HG02973 (cell line): ENCODE results near the gene PEX11A.

ENCODE experiments used
- ATAC-seq: cut with Tn5 transposase; IDR thresholded peaks from one replicate; pipeline ENCODE4 v1.9.1; 2021; ENCODE audit warnings: moderate library complexity; ENCODE audit not compliant: unreplicated experiment

Gene PEX11A

DNA sequence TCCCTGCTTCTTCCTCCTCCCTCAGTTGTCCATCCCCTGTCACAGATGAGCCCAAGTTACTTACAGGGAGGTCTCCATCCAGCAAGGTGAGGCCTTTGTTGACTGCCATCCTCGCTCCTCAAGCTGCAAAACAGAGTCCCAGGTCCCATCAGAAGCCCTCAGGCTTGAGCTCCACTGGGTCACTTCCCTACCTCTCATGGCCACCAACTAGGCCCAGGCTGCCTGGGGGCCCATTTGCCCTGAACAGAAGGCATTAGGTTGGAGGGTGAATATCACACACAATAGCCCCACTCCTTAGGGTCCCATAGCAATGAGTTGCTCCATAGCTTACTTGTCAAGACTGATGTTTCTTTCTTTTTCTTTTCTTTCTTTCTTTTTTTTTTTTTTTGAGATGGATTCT is 13.2 kb downstream of the PEX11A start:
- no peak for ATAC-seq

DNA sequence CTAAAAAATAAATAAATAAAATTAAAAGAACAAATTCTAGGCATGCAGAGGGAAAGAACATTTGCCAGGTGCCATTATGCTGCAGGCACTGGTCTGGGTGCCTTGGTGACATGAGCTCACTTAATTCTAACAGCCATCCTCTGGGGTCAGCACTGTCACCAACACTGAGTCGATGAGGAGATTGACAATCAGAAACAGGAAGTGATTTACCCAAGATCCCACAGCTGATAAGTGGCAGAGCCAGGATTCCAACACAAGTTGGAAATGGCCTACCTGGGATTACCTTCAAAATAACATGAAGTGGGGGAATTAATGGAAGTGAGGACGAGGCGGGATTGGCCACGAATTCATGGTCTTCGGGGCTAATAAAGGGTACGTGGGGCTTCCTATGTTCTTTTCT is 14.9 kb downstream of the PEX11A start:
- no peak for ATAC-seq

DNA sequence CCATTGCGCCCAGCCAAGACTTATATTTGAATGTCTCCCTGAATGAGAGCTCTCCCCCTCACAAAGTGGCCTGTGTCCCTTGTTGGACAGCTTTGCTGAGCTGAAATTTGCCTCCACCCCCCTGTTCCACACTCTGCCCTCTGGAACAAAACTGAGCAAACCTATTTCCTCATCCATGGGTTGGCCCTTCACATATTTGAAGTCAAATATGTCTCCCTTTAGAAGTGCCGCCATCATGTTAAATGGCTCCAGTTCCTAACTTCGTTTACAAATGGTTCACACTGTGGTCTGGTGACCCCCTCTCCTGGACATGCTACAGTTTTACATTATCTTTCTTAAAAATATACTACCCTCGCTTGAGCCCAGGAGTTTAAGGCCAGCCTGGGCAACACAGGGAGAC is 16.0 kb downstream of the PEX11A start:
- ATAC-seq: no peak

DNA sequence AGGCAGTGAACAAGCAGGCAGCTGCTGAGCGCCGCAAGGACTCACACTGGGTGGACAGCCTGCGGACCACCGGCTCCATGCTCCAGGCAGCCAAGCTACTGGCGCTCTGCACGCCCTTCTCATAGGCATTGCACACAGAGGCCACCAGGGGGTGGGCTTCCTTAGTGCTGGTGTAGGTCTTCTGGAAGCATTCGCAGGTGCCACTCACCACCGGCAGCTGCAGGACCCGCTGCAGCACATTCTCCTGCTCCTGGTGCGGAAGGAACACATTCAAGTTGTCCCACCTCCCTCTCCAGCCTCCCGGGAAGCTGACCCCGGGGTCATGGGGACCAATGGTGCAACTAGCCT is 17.4 kb downstream of the PEX11A start:
- ATAC-seq: no peak

DNA sequence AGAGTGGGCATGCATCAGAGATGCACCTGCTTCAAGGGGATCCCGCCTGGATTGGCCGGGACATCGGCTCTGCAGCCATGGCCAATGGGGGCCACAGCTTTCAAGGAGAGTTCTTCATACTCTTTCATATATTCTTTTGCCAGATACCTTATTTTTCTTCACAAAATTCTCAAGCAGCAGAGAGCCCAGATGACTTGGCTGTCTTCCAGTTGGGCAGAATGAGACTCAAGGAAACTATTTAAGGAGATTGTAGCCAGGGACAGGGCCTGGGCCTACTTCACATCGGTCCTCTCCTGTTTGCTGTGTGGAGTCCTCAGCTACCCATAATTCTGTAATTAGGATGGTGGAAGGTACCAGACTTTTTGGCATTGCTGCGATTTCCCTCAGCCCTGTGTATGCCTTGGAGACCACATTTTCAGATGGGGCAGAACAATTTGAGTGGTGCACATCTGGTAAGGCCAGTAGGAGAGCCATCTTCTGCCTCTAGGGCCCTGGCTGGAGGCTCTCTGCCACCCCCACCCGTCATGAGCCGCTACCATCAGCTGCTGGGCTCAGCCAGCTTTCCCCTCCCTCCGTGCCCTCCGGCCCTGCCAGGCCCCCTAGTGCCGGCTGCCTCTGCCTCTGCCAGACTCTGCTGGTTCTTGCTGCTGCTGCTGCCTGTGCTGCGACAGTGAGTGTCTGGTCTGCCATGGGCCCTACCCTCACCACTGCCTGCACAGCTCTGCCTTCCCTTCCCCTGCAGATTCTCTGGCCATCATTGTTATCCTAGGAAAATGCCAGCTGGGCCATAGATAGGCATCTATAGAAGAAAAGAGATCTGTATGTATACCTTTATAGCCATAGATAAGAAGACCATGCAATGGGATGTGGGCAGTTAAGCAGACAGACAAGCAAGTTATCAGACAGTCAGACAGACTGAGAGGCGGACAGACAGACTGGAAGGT is 18.1 kb downstream of the PEX11A start:
- ATAC-seq: no peak

DNA sequence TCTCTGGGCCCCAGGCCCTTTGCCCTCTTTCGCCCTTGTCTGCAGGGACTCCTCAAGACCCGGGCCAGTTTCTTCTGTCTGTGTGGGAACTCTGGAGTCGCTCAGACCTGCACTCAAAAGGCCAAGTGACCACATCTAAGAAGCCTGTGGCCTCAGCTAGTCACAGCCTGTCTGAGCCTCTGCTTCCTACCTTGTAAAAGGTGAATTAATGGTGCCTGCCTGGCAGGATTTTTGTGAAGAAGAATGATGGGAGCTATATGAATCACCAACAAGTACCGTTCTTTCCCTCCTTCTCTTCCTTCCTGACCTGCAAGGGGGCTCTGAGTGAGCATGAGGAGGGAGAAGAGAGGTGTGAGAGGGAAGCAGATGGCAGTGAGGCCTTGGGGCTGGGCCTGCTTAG is 18.9 kb downstream of the PEX11A start:
- no peak for ATAC-seq

DNA sequence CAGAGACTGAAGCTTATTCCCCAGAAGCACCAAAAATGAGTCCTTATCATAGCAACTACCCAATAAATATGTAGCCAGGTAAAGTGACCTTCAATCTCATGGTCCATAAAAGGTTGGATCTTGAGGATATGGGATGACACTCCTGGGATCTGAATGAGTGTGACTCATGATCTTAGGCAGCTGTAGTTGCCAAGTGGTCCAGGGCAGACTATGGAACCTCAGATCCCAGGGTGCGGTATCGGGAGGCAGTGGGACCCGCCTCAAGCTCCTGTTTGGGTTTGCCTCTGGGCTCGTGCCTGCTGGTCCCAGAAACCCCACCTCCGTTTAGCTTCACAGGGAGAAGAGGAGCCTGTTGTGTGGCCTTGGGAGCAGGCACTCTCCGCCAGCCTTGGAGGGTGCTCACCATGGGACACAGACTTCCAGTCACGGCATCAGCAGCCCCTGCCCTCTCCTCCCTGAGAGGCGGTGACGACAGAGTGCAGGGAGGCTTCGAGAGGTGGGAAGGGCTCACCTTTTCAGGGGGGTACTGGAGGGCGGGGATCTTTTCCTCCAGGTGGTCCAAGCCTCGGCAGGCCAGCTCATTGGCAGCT is 19.5 kb downstream of the PEX11A start:
- no peak for ATAC-seq

DNA sequence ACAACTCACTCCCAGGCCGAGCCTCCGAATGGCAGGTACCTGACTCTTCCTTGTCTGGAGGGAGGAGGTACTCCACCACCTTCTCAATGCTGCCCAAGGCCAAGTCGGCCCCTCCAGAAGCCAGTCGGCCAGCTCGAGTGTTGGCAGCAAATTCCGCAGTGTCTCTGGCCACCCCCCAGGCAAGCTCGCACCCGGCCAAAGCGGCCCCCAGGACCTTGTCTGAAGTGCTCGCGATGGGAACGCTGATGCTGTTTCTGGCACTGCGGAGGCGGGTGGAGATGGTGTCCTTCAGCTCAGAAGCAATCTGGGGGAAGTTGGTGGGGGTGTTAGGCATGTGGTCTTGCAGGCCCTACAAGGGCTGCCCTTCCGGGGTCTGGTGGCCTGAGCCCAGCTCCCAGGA is 20.6 kb downstream of the PEX11A start:
- ATAC-seq: no peak

DNA sequence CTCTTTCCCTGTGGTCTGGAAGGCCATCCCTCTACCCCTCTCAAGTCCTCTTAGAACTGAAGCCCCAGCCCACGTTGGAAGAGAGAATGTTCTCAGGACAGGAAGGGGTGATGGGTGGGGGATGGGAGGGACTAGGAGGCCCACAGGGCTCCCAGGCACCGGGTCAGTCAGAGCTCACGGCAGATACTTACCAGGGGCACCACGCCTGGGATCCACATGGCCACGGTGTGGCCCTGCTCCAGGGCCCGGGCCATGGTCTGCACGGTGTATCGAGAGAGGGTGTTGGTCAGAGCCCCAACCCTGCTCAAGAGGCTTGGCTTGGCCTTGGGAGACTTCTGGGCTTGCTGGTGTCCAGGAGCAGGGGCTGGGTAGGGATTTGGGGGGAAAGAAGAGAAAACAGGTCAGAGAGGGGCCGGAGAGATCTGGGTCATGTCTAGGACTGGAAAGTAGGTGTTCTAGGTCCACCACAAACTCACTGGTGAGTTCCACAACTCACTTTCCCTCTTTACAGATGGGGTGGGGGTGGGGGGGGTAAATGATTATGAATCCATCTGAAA is 21.2 kb downstream of the PEX11A start:
- ATAC-seq: no peak

DNA sequence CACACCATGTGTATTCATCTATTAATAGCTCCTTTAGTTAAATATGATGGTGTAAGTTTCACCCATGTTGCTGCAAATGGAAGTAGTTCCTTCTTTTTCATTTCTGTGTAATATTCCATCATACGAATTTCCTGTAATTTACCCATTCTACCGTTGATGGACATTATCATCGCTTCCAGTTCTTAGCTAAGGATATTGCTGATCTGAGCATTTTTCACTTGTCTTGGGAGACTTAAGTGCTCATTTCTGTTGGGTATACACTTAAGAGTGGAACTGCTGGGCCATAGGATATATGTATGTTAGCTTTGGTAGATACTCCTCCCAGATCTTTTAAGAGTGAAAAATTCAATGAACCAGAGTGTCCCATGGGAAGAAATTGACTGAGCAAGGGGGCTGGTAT is 22.4 kb downstream of the PEX11A start:
- no peak for ATAC-seq

DNA sequence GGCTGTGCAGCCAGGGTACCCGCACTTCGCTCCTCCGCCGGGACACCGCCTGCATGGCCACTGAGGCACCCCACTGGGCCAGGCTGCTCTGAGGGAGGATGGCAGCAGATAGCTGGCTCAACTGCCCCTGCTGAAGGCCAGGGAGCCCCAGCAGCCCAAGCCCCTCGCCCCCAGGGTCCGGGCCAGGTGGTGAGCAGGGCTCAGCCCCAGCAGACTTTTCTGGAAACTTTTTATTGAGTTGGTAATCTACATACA is 22.9 kb downstream of the PEX11A start:
- ATAC-seq: no peak

DNA sequence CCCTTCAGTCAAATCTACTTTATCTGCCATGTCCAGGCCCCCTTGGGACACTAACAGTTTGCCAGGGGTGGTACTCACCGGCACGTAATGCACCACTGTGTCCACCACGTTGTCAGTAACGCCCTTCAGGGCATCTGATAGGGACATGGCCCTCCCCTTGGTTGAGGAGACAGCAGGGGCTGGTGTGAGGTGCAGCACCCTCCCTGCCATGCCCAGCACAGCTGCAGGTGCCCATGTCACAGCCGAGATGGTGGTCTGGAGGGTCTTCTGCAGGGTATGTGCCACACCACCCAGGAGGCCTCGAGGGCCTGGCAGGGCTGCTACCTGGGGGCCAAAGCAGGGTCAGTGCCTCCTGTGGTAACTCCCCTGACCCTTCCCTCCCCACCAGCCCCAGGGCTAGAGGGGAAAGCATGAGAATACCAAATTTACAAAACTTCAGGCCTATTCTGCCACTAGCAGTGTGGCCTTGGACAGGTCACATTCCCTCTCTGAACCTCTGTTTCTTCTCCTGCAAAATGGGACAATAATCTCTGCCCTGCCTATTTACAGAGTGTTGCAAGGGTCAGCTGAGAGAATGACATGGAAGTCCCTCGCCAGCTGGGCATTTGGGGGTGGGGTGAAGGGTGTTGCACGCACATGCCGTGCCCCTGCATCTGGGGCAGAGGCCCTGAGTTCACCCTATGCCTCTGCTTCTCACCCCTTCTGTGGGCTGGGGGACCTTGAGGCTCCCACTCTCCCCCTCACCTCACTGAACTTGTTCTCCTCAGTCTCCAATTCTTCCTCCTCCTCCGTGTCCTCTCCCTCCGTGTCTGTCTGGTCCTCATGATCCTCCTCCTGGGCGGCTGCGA is 23.5 kb downstream of the PEX11A start:
- no peak for ATAC-seq

DNA sequence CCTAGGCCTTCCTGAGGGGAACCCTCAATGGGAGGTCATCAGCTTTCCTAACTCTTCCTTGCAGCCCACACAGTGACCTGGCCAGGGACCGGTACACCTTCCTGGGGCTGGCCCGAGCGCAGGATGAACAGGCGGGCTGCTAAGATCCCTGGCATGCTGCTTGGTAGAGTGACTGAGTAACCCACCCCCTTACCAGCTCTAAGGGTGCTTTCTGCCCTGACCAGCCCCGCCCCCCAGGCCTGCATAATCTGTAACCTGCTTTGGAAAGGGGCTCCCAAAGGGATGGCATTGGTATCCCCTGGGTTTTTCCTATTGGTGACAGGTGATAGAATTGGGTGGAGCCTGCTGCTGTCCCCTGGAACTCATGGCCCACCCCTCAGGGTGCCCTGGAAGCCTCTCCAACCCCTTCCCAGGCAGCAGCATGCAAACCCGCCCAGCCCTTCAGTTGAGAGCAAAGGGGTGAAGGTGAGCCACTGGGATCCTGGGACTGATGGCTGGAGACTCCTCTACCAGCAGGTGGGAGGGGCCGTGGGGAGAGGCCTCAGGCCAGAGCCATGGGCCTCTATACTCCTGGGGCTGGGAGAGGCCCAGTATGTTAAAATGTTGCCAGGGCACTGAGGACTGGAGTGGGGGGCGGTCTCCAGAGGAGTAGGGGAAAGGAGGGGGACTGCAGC is 24.2 kb downstream of the PEX11A start:
- no peak for ATAC-seq

DNA sequence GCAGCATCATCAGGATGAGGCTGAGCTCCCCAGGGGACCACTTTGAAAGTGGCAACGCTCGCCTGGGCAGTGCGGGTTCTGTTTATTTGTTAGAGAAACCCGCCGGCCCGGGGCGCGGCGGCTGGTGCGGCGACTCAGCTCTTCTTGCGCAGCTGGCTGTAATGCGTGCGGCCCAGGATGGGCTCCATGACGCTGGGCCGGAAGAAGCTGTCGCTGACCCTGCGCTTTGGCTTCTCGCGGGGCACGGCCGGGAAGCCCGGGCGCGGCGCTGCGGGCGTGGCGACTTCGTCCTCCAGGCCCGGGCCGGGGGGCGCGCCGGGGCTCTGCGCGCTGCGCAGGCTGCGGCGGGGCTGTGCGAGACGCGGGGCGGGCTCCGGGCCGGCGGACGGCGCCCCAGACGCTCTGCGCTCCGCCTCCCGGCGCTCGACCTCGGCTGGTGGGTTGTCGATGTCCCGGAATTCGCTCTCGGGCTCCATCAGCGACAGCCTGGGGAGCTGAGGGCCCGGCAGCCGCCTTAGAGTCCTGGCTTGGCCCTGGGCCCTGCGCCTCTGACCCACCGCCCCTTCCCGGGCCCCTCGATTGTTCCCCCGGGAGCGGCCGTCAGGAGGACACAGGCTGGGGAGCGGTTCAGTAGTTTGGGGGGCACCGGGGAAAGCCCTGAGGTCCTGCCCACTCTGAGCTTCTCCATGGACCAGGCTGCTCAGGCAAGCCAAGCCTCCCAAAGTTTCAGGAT is 24.9 kb downstream of the PEX11A start:
- ATAC-seq: no peak

DNA sequence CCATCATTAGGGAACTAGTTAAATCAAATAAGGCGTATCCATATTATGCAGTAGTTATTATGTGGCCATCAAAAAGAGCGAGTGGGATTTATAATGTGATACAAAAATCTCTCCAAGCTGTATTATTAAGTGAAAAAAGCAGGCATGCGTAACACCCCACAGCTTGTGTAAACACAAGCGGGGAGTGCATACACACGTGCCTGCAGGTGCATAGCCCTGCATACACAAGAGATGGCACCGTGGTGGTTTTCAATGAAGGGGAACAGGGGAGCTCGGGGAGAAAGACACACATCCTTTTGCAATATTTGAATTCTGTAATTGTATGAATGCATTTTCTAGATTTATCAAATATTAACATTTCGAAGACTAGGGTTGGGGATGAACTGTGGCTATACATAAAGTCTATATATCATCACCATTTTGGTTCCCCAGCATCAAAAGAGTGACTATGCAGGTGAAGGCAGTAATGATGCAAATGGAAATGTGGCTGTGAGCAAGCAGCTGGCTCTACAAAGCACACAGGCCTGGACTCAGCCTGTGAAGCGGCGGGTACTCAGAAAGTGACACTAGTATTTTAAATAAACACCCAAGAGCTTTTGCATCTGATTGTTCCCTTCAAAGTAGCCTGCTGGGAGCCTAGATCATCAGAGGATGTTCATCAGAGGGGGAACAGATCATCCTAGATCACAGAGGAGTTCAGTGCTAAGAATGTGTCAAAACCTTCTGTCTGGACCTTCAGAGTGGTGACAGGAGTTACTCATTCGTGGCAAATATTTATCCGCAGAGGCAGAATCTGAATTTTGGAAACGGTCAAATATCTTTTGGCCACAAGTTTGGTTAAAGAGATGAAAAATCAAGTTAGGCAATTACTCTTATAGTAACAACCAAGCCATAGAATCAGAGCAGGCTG is 25.9 kb downstream of the PEX11A start:
- no peak for ATAC-seq

DNA sequence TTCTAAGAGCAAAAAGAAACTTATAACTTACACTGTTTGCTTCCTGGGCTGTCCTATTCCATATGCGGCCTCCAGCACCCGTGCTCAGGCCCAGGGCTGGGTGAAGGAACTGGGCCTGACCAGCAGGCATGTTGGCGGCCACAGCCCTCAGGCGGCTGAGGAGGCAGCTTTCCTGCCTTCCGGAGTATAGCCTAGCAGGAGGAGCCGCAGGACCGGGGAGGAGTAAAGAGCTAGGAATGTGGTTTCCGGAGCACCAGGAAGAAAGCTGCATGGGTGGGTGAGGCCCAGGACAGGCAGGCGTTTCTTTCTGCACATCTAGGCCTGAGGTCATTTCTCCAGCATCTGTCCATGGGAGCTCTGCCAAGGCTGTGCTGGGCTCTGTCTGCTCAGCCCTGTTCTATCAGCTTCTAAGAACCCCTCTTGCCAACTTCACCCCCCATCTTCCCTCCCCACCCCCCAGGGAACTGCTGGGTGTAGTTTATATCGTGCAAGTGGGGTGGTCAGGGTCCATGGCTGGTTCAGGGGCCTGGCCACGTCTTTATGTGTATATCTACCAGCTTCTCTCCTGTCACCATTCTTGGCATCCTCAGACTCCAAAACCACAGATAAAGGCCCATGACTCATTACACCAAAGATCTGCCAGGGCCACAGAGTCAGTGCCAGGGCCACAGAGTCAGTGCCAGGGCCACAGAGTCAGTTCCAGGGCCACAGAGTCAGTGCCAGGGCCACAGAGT is 27.5 kb downstream of the PEX11A start:
- no peak for ATAC-seq

DNA sequence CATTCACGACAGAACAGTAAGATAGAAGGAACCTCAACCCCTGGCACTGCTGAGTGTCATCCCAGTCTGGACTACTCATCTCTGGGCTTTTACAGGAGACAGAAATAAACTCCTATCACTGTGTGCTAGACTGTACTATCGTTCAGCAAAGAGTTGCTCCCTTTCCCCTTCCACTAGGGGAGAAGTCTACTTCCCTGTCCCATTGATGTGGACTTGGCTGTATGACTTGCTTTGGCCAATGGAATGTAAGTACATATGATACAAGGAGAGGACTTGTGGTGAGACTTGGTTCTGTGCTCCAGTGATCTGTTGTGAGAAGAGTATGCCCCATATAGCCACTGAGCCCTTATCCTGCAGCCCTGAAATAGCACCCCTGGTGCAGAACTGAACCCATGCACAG is 30.0 kb downstream of the PEX11A start:
- no peak for ATAC-seq

DNA sequence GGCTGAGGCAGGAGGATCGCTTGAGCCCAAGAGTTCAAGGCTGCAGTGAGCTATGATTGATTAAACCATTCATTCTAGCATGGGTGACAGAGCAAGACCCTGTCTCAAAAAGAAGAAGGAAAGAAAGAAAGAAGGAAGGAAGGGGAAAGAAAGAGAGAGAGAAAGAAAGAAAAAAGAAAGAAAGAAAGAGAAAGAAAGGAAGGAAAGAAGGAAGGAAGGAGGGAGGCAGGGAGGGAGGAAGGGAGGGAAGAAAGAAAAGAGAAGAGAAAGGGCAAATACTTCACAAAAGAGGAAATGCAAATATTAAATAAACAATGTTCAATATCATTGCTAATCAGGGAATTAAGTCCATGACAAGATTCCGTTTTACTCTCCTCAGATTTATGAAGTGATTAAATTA is 31.3 kb downstream of the PEX11A start:
- no peak for ATAC-seq

DNA sequence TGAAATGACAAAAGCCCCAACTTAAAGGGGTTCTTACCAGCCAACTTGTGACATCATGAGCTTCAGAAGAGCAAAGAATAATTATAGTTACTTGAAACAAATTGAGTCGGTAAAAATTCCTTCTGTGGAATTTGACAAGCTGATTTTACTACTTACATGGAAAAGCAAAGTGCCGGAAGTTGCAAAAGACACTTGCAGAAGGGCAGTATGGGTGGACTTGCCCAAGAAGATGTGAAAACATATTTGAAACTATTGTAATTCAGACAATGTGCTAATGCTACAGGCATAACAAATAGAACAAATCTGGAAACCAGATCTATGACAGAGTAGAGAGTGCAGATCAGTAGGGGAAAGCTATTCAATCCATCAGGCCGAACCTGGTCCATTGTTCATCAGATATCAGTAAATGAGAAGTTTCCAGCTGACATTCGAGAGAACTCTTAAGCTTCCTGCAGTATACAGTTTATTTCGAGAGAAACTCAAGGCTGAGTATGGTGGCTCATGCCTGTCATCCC is 32.8 kb downstream of the PEX11A start:
- no peak for ATAC-seq
